ENCODE results near the gene NUP50. TPM values are rescaled to one million over a fixed set of nuclear protein-coding genes. Genes with fewer than 3 reads are reported as not detected.

The NUP50 gene
- total and polyA plus RNA-seq, 2 experiments from 2014 or later: 21.1 to 57.7 TPM

GRCh38 chr22:45136594-45136993 lies 27.1 kb upstream of the NUP50 start:
- H3K4me1 ChIP-seq (ENCODE audit: low read depth): no peaks in the 10 kb centered on the region
- no peak for DNase-seq (ENCODE audit: low read depth in 1 of 2, low spot score in 1 of 2)

GRCh38 chr22:45139693-45140092 lies 24.0 kb upstream of the NUP50 start:
- Histone ChIP-seq H3K4me3 (no peak overlapping the region), H3K27ac (no peak overlapping the region), H3K27me3 (no peaks in the 10 kb centered on the region), H3K9me3 (ENCODE audit: low read depth) (no peaks in the 10 kb centered on the region), H3K4me1 (ENCODE audit: low read depth) (no peaks in the 10 kb centered on the region), H3K36me3 (peaks cover 3% of the 10 kb centered on the region)
- no peak for DNase-seq (ENCODE audit: low read depth in 1 of 2, low spot score in 1 of 2)
- no peak for TF ChIP-seq CTCF (IDR thresholded peaks at IDR 0.05; ENCODE audit: low read depth, low read length)

More at GRCh38 chr22:45136594-45136993, 27.1 kb upstream of the NUP50 start:
- Histone ChIP-seq H3K27ac (no peak overlapping the region), H3K9me3 (ENCODE audit: low read depth) (no peaks in the 10 kb centered on the region), H3K4me3 (no peak overlapping the region), H3K27me3 (no peaks in the 10 kb centered on the region), H3K36me3 (peaks cover 11% of the 10 kb centered on the region)
- no peak for TF ChIP-seq CTCF (IDR thresholded peaks at IDR 0.05; ENCODE audit: low read depth, low read length)

- Histone ChIP-seq H3K4me3 (no peak overlapping the region), H3K4me1 (ENCODE audit: low read depth) (no peaks in the 10 kb centered on the region), H3K9me3 (ENCODE audit: low read depth) (no peaks in the 10 kb centered on the region), H3K27ac (no peak overlapping the region), H3K36me3 (no peaks in the 10 kb centered on the region), H3K27me3 (no peaks in the 10 kb centered on the region)
- DNase-seq (ENCODE audit: low read depth in 1 of 2, low spot score in 1 of 2): no peak
- no peak for TF ChIP-seq CTCF (IDR thresholded peaks at IDR 0.05; ENCODE audit: low read depth, low read length)
These were observed 21.3 kb upstream of the NUP50 start for GRCh38 chr22:45142376-45142775.

- Histone ChIP-seq H3K4me1 (ENCODE audit: low read depth) (no peaks in the 10 kb centered on the region), H3K27ac (no peak overlapping the region), H3K27me3 (no peaks in the 10 kb centered on the region), H3K36me3 (no peaks in the 10 kb centered on the region), H3K9me3 (ENCODE audit: low read depth) (no peaks in the 10 kb centered on the region), H3K4me3 (no peak overlapping the region)
- DNase-seq (ENCODE audit: low read depth in 1 of 2, low spot score in 1 of 2): no peak
- TF ChIP-seq CTCF (IDR thresholded peaks at IDR 0.05; ENCODE audit: low read depth, low read length): no peak
These were observed 18.8 kb upstream of the NUP50 start for GRCh38 chr22:45144916-45145315.

- H3K27ac ChIP-seq: no peak overlapping the region
- no peak overlapping the region for H3K4me3 ChIP-seq
- H3K27me3 ChIP-seq: no peaks in the 10 kb centered on the region
- no peak for DNase-seq (ENCODE audit: low read depth in 1 of 2, low spot score in 1 of 2)
- no peak for TF ChIP-seq CTCF (IDR thresholded peaks at IDR 0.05; ENCODE audit: low read depth, low read length)
- no peaks in the 10 kb centered on the region for H3K4me1 ChIP-seq (ENCODE audit: low read depth)
- H3K9me3 ChIP-seq (ENCODE audit: low read depth): no peaks in the 10 kb centered on the region
- H3K36me3 ChIP-seq: no peaks in the 10 kb centered on the region
These were observed 14.1 kb upstream of the NUP50 start for GRCh38 chr22:45149671-45150070.

GRCh38 chr22:45150139-45150538 lies 13.6 kb upstream of the NUP50 start:
- H3K4me1 ChIP-seq (ENCODE audit: low read depth): no peaks in the 10 kb centered on the region
- no peak for TF ChIP-seq CTCF (IDR thresholded peaks at IDR 0.05; ENCODE audit: low read depth, low read length)

More at GRCh38 chr22:45150139-45150538, 13.6 kb upstream of the NUP50 start:
- Histone ChIP-seq H3K27me3 (no peaks in the 10 kb centered on the region), H3K4me3 (no peak overlapping the region), H3K36me3 (no peaks in the 10 kb centered on the region), H3K27ac (no peak overlapping the region), H3K9me3 (ENCODE audit: low read depth) (no peaks in the 10 kb centered on the region)
- no peak for DNase-seq (ENCODE audit: low read depth in 1 of 2, low spot score in 1 of 2)
